H1 (cell line): ENCODE measurements around the gene LRRK1. TPM values are rescaled to one million over a fixed set of nuclear protein-coding genes. Genes with fewer than 3 reads are reported as not detected.

ENCODE experiments used
- CTCF ChIA-PET: fragments of 300-600 bp; sonication (Branson Sonifier 250); formaldehyde crosslinking; loops from one replicate; lab custom pipeline; 2021; ENCODE audit not compliant: partially characterized antibody; lab: Charles Lee
- POLR2A ChIA-PET: fragments of 300-600 bp; sonication (Branson Sonifier 250); formaldehyde crosslinking; loops from one replicate; lab custom pipeline; 2021; ENCODE audit warnings: inconsistent platforms; ENCODE audit not compliant: partially characterized antibody; lab: Charles Lee
- DNase-seq, 2 experiments: peaks; one replicate each; pipeline versions ENCODE4 v3.0.0 to v3.0.0-alpha.2; 2010 to 2022; ENCODE audit warnings: low spot score in 2 of 2, low read depth in 1 of 2, mixed read lengths in 1 of 2
- FAIRE-seq: peaks from 2 replicates; lab custom pipeline; 2011; peaks lifted over from hg19 to GRCh38; lab: Jason Lieb, UNC
- H2AFZ ChIP-seq: 2 replicates; pipeline ENCODE4 v1.8.1; 2012; ENCODE audit warnings: low read length, inconsistent platforms
- H2AK5ac ChIP-seq: 2 replicates; pipeline ENCODE4 v1.6.1; 2013; ENCODE audit warnings: low read depth, low read length
- H2BK120ac ChIP-seq: replicated peaks from 2 replicates; pipeline ENCODE3; 2013; ENCODE audit warnings: low read depth, low read length, inconsistent platforms
- H2BK12ac ChIP-seq: 2 replicates; pipeline ENCODE4 v1.6.1; 2013; ENCODE audit warnings: low read depth, low read length
- H2BK15ac ChIP-seq: 2 replicates; pipeline ENCODE4 v1.6.1; 2013; ENCODE audit warnings: low read length
- H2BK20ac ChIP-seq: 2 replicates; pipeline ENCODE4 v1.6.1; 2013; ENCODE audit warnings: low read length
- H2BK5ac ChIP-seq: 2 replicates; pipeline ENCODE4 v1.6.1; 2013; ENCODE audit warnings: low read depth, low read length
- H3K14ac ChIP-seq: 2 replicates; pipeline ENCODE4 v1.6.1; 2013; ENCODE audit warnings: inconsistent platforms; ENCODE audit not compliant: insufficient read length
- H3K18ac ChIP-seq: 2 replicates; pipeline ENCODE4 v1.6.1; 2013; ENCODE audit warnings: low read length; ENCODE audit errors: extremely low read depth
- H3K23ac ChIP-seq: 2 replicates; pipeline ENCODE4 v1.6.1; 2013; ENCODE audit warnings: inconsistent platforms; ENCODE audit not compliant: insufficient read length
- H3K23me2 ChIP-seq: 2 replicates; pipeline ENCODE4 v1.6.1; 2013; ENCODE audit warnings: low read depth, low read length
- H3K27ac ChIP-seq: 2 replicates; pipeline ENCODE4 v1.6.1; 2011; ENCODE audit warnings: low read depth, low read length, inconsistent platforms
- H3K27me3 ChIP-seq, 4 experiments: replicated peaks in 1 of 4; 1 replicate in 1 of 4; 2 replicates in 3 of 4; pipeline versions ENCODE4 v1.6.1 to v1.8.1; 2011 to 2013; ENCODE audit warnings: low read length in 3 of 4, mild to moderate bottlenecking in 3 of 4, inconsistent platforms in 2 of 4, mixed read lengths in 2 of 4, moderate library complexity in 1 of 4; ENCODE audit not compliant: control insufficient read depth in 3 of 4, insufficient read depth in 3 of 4; ENCODE audit errors: extremely low read depth in 1 of 4
- H3K36me3 ChIP-seq, 4 experiments: 2 replicates each; pipeline versions ENCODE4 v1.6.1 to v1.8.1; 2011 to 2013; ENCODE audit warnings: mild to moderate bottlenecking in 4 of 4, low read length in 3 of 4, moderate library complexity in 2 of 4, control low read depth in 1 of 4, inconsistent platforms in 1 of 4; ENCODE audit not compliant: insufficient read depth in 4 of 4, control insufficient read depth in 2 of 4
- H3K4ac ChIP-seq: replicated peaks from 2 replicates; pipeline ENCODE3; 2013; ENCODE audit warnings: low read length, low read depth, mixed read lengths, inconsistent platforms; ENCODE audit not compliant: insufficient read length
- H3K4me1 ChIP-seq, 4 experiments: replicated peaks in 1 of 4; 1 replicate in 1 of 4; 2 replicates in 3 of 4; pipeline versions ENCODE4 v1.6.1 to v1.8.1; 2011 to 2013; ENCODE audit warnings: low read length in 3 of 4, inconsistent platforms in 2 of 4, mixed read lengths in 1 of 4; ENCODE audit not compliant: insufficient read depth in 4 of 4, control insufficient read depth in 3 of 4
- H3K4me2 ChIP-seq, 2 experiments: 2 replicates each; pipeline versions ENCODE4 v1.6.1 to v1.8.1; 2011 to 2013; ENCODE audit warnings: low read depth in 2 of 2, low read length in 2 of 2, control low read depth in 1 of 2, inconsistent platforms in 1 of 2, mild to moderate bottlenecking in 1 of 2; ENCODE audit not compliant: insufficient read depth in 1 of 2
- H3K4me3 ChIP-seq, 4 experiments: fragments of 200-600, 300-600 bp in 1 of 4; sonication (generic), shearing (Covaris generic), sonication (Bioruptor Twin) in 1 of 4; 2 replicates each; pipeline versions ENCODE4 v1.5.1 to v1.8.1; 2011 to 2016; ENCODE audit warnings: low read length in 4 of 4, low read depth in 3 of 4, control low read depth in 2 of 4, inconsistent platforms in 2 of 4, mild to moderate bottlenecking in 2 of 4, mixed read lengths in 1 of 4, moderate library complexity in 1 of 4; ENCODE audit not compliant: insufficient read depth in 2 of 4; ENCODE audit errors: extremely low read depth in 1 of 4
- H3K56ac ChIP-seq: replicated peaks from 2 replicates; pipeline ENCODE3; 2013; ENCODE audit warnings: low read depth, mild to moderate bottlenecking, mixed read lengths, low read length, inconsistent platforms; ENCODE audit not compliant: insufficient read length
- H3K79me1 ChIP-seq: 2 replicates; pipeline ENCODE4 v1.6.1; 2013; ENCODE audit warnings: low read depth, low read length, control low read depth
- H3K79me2 ChIP-seq, 2 experiments: 2 replicates each; pipeline versions ENCODE4 v1.6.1 to v1.8.1; 2012 to 2013; ENCODE audit warnings: low read length in 2 of 2, mild to moderate bottlenecking in 2 of 2, inconsistent platforms in 1 of 2; ENCODE audit not compliant: insufficient read depth in 2 of 2, control insufficient read depth in 1 of 2
- H3K9ac ChIP-seq, 4 experiments: replicated peaks in 1 of 4; 1 replicate in 1 of 4; 2 replicates in 3 of 4; pipeline versions ENCODE4 v1.6.1 to v1.8.1; 2011 to 2013; ENCODE audit warnings: low read depth in 3 of 4, low read length in 3 of 4, control low read depth in 2 of 4, mild to moderate bottlenecking in 2 of 4, moderate library complexity in 2 of 4, inconsistent platforms in 1 of 4; ENCODE audit errors: extremely low read depth in 1 of 4
- H3K9me3 ChIP-seq, 2 experiments: 2 replicates each; pipeline versions ENCODE4 v1.6.1 to v1.8.1; 2012 to 2013; ENCODE audit warnings: mild to moderate bottlenecking in 2 of 2, moderate library complexity in 2 of 2, control low read depth in 1 of 2, inconsistent platforms in 1 of 2, low read depth in 1 of 2, low read length in 1 of 2, mixed read lengths in 1 of 2; ENCODE audit not compliant: insufficient read depth in 2 of 2
- H4K20me1 ChIP-seq, 2 experiments: replicated peaks in 1 of 2; 2 replicates each; pipeline versions ENCODE3 to v1.8.1; 2011 to 2013; ENCODE audit warnings: inconsistent platforms in 2 of 2, low read length in 2 of 2, mild to moderate bottlenecking in 1 of 2; ENCODE audit not compliant: insufficient read depth in 2 of 2, control insufficient read depth in 1 of 2
- H4K5ac ChIP-seq: 2 replicates; pipeline ENCODE4 v1.6.1; 2013; ENCODE audit warnings: low read length, low read depth, mixed read lengths, inconsistent platforms; ENCODE audit not compliant: insufficient read length
- H4K8ac ChIP-seq: 2 replicates; pipeline ENCODE4 v1.8.0; 2013; ENCODE audit warnings: mild to moderate bottlenecking, moderate library complexity, low read length, inconsistent platforms; ENCODE audit not compliant: insufficient read depth; ENCODE audit errors: extremely low read depth
- H4K91ac ChIP-seq: replicated peaks from 2 replicates; pipeline ENCODE3; 2013; ENCODE audit warnings: low read length, mixed read lengths, inconsistent platforms; ENCODE audit not compliant: insufficient read length
- CBX5 ChIP-seq: fragments of 300-800, 300-1000 bp; sonication (generic); IDR thresholded peaks from 2 replicates; pipeline ENCODE4 v1.7.1; 2016; ENCODE audit warnings: antibody characterized with exemption, low read length, low read depth
- EGR1 ChIP-seq: IDR thresholded peaks from 2 replicates; pipeline ENCODE4 v1.6.1; 2011; ENCODE audit warnings: low read depth, low read length, borderline replicate concordance
- EZH2 ChIP-seq: fragments of 200-600 bp; sonication (generic); IDR thresholded peaks from 2 replicates; pipeline ENCODE4 v1.7.1; 2012; ENCODE audit warnings: low read depth, mild to moderate bottlenecking, moderate library complexity, low read length, inconsistent platforms; ENCODE audit not compliant: severe bottlenecking
- HDAC6 ChIP-seq: IDR thresholded peaks from one replicate; pipeline ENCODE4 v1.7.1; 2012; ENCODE audit warnings: low read depth, mild to moderate bottlenecking, inconsistent platforms, low read length, moderate library complexity
- POLR2AphosphoS5 ChIP-seq: IDR thresholded peaks from 2 replicates; pipeline ENCODE4 v1.6.1; 2011; ENCODE audit warnings: low read depth, low read length
- POU5F1 ChIP-seq: IDR thresholded peaks from 2 replicates; pipeline ENCODE4 v1.6.1; 2011; ENCODE audit warnings: low read depth, mild to moderate bottlenecking, low read length, moderate library complexity
- RAD21 ChIP-seq, 2 experiments: IDR thresholded peaks in 1 of 2; conservative IDR thresholded peaks in 1 of 2; 2 replicates each; pipeline ENCODE4 v1.6.1; 2011; ENCODE audit warnings: low read depth in 2 of 2, low read length in 2 of 2, improper control_type of control experiment in 1 of 2, inconsistent platforms in 1 of 2, mild to moderate bottlenecking in 1 of 2, moderate library complexity in 1 of 2
- RFX5 ChIP-seq: IDR thresholded peaks from 2 replicates; pipeline ENCODE4 v1.6.1; 2011; ENCODE audit warnings: low read depth, low read length, improper control_type of control experiment, borderline replicate concordance
- RXRA ChIP-seq: IDR thresholded peaks from 2 replicates; pipeline ENCODE4 v1.6.1; 2011; ENCODE audit warnings: low read depth, mild to moderate bottlenecking, low read length, moderate library complexity; ENCODE audit not compliant: insufficient read depth
- SAP30 ChIP-seq: fragments of 300-600 bp; sonication (generic); IDR thresholded peaks from 2 replicates; pipeline ENCODE4 v1.7.1; 2012; ENCODE audit warnings: low read length, moderate library complexity, mild to moderate bottlenecking, inconsistent platforms; ENCODE audit not compliant: insufficient read depth, insufficient replicate concordance
- WGBS, 2 experiments: shearing (Covaris generic) in 1 of 2; methylation state at CpG; one replicate each; pipeline versions ENCODE4 v1.1.6 to v1.1.7; 2013 to 2015; ENCODE audit warnings: low lambda C conversion rate in 2 of 2, mixed read lengths in 2 of 2, inconsistent platforms in 1 of 2, low coverage in 1 of 2, missing lambda C conversion rate in 1 of 2; ENCODE audit not compliant: insufficient replicate concordance in 2 of 2, insufficient coverage in 1 of 2, insufficient read length in 1 of 2; ENCODE audit errors: extremely low coverage in 1 of 2, missing lambda C conversion rate in 1 of 2; 5-methylcytosine and 5-hydroxymethylcytosine counted together
- polyA plus RNA-seq, 7 experiments: library from polyadenylated mRNA; depleted of rRNA in 3 of 7; stranded (reverse) in 5 of 7; unstranded in 2 of 7; fragments of >200 nt in 5 of 7; fragments of 200-250 nt in 2 of 7; gene quantifications; 1 replicate in 5 of 7; 2 replicates in 1 of 7; 4 replicates in 1 of 7; pipeline versions ENCODE4 v1.2.1 to v1.2.3, GENCODE V29; 2011 to 2013; ENCODE audit warnings: missing spikeins in 2 of 7, mixed read lengths in 2 of 7
- total RNA-seq: library from RNA; stranded (reverse); fragmentation: NEBNext Ultra II Directional; extraction: Animal tissue kit (Norgen Biotek cat#: 25700); gene quantifications from 2 replicates; pipeline ENCODE4 v1.2.1, GENCODE V29; 2021
- TF ChIP-seq, protein P1 (sequence below): IDR thresholded peaks from 2 replicates; pipeline ENCODE4 v1.6.1; 2012; ENCODE audit warnings: inconsistent platforms
- TF ChIP-seq, protein P2 (sequence below): IDR thresholded peaks from 2 replicates; pipeline ENCODE4 v1.6.1; 2011; ENCODE audit warnings: low read length, improper control_type of control experiment

The LRRK1 gene
- total and polyA plus RNA-seq, 2 of the 8 experiments (the other 6 are each of a cell fraction or from before 2014, with no cell fraction given) = 1.2 to 3.6 TPM

DNA sequence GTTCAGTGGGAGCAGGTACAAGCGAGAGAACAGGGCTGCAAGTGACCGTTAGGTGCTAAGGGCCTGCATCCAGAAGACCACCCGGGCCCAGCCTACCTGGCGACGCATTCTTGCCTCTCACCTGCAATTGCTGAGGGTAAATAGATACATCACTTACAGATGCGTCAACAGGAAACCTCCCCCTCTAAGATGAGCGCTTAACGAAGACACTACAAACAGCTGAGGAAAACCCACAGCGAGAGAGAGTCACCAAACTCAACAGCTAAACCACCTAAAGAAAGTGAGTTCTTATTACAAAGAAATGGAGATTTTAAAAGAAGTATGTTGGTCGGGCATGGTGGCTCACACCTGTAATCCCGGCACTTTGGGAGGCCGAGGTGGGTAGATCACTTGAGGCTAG is 174.8 kb downstream of the LRRK1 start:
- Histone ChIP-seq H4K91ac (no peak overlapping the region), H3K18ac (no peak overlapping the region), H3K56ac (no peak overlapping the region), H4K8ac (no peak overlapping the region), H4K20me1 (no peaks in the 10 kb centered on the region), H3K79me2 (no peaks in the 10 kb centered on the region), H3K4me3 (no peak overlapping the region), H3K9ac (no peak overlapping the region), H2BK120ac (no peak overlapping the region), H3K23ac (no peak overlapping the region), H3K23me2 (no peaks in the 10 kb centered on the region; the same call in 1 of the 2 replicates), H4K5ac (no peak overlapping the region), H3K9me3 (no peaks in the 10 kb centered on the region), H2BK12ac (no peak overlapping the region), H2BK20ac (0 out of 2 replicates have a peak overlapping the region, but pooled peaks have one; percentile 86), H2AFZ (no peak overlapping the region), H3K79me1 (no peaks in the 10 kb centered on the region), H3K27ac (no peak overlapping the region), H3K27me3 (no peaks in the 10 kb centered on the region), H3K4me1 (peaks cover 0 to 1% (median 0%) of the 10 kb centered on the region in 4 experiments; a peak in 3 of 7 replicates), H3K36me3 (no peaks in the 10 kb centered on the region), H2BK15ac (no peak overlapping the region), H3K4ac (no peak overlapping the region), H3K14ac (no peak overlapping the region), H2AK5ac (0 out of 2 replicates have a peak overlapping the region, but pooled peaks have one; percentile 24), H3K4me2 (no peak overlapping the region), H2BK5ac (no peak overlapping the region)
- no peak for FAIRE-seq
- CTCF ChIA-PET = interaction anchor here (0.9 to 11.1 kb wide), 7 partner anchors 10 to 86 kb away, joined by 3 to 72 read pairs (median 5); no protein-coding TSS in a partner anchor
- POLR2A ChIA-PET = no interaction called here
- no peak for DNase-seq
- 93% methylated on average over 12 of the region's 12 CpGs; no CpG with 5 or more reads in 1 of the 2 experiments for WGBS, 2 experiments
- TF ChIP-seq POU5F1 (no peak), HDAC6 (no peak), CBX5 (no peak), SAP30 (no peak), RFX5 (no peak), RXRA (no peak), EGR1 (no peak), EZH2 (no peak), RAD21 (IDR thresholded peaks at IDR 0.05 in 1 of 2, conservative IDR thresholded peaks at IDR 0.05 in 1 of 2; ENCODE audit: low read depth in 2 of 2, low read length in 2 of 2) (no peak), POLR2AphosphoS5 (no peak)
- TF ChIP-seq, protein P1, sequence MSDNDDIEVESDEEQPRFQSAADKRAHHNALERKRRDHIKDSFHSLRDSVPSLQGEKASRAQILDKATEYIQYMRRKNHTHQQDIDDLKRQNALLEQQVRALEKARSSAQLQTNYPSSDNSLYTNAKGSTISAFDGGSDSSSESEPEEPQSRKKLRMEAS = no peak
- TF ChIP-seq, protein P2, sequence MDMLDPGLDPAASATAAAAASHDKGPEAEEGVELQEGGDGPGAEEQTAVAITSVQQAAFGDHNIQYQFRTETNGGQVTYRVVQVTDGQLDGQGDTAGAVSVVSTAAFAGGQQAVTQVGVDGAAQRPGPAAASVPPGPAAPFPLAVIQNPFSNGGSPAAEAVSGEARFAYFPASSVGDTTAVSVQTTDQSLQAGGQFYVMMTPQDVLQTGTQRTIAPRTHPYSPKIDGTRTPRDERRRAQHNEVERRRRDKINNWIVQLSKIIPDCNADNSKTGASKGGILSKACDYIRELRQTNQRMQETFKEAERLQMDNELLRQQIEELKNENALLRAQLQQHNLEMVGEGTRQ = no peak
